SIG-M5 treated with dmso at 0.1 percent for 504 hours (cell line): ENCODE results near the gene DDAH1.

ENCODE experiments used
- DNase-seq: peaks from one replicate; lab custom pipeline; 2025; ENCODE audit not compliant: unreplicated experiment; lab: John Stamatoyannopoulos, UW

Gene DDAH1

GRCh38 chr1:85311818-85312217 lies 153.1 kb downstream of the DDAH1 start:
- DNase-seq: no peak

- DNase-seq: no peak
Measured at GRCh38 chr1:85308833-85309350, 156.1 kb downstream of the DDAH1 start.

- peak; percentile 49 for DNase-seq
Measured at GRCh38 chr1:85307987-85308832, 156.7 kb downstream of the DDAH1 start.

- DNase-seq: no peak
Measured at GRCh38 chr1:85306236-85306635, 158.7 kb downstream of the DDAH1 start.

- peak; percentile 4 for DNase-seq
Measured at GRCh38 chr1:85303440-85304162, 161.4 kb downstream of the DDAH1 start.

- no peak for DNase-seq
Measured at GRCh38 chr1:85300140-85300539, 164.8 kb downstream of the DDAH1 start.

GRCh38 chr1:85297855-85298629 lies 166.9 kb downstream of the DDAH1 start:
- peak; percentile 81 for DNase-seq

GRCh38 chr1:85297538-85297854 lies 167.5 kb downstream of the DDAH1 start:
- no peak for DNase-seq

GRCh38 chr1:85296980-85297379 lies 168.0 kb downstream of the DDAH1 start:
- DNase-seq: no peak

GRCh38 chr1:85295654-85296053 lies 169.3 kb downstream of the DDAH1 start:
- DNase-seq: no peak

- DNase-seq: no peak
Measured at GRCh38 chr1:85295006-85295431, 169.9 kb downstream of the DDAH1 start.

GRCh38 chr1:85290826-85291225 lies 174.1 kb downstream of the DDAH1 start:
- no peak for DNase-seq

- no peak for DNase-seq
Measured at GRCh38 chr1:85289848-85290335, 175.1 kb downstream of the DDAH1 start.

GRCh38 chr1:85289207-85289847 lies 175.6 kb downstream of the DDAH1 start:
- peak; percentile 42 for DNase-seq

GRCh38 chr1:85284202-85284601 lies 180.8 kb downstream of the DDAH1 start:
- DNase-seq: no peak

- DNase-seq: no peak
Measured at GRCh38 chr1:85283475-85284199, 181.3 kb downstream of the DDAH1 start.

GRCh38 chr1:85282424-85282823 lies 182.5 kb downstream of the DDAH1 start:
- DNase-seq: no peak

- DNase-seq: no peak
Measured at GRCh38 chr1:85280636-85281035, 184.3 kb downstream of the DDAH1 start.

- no peak for DNase-seq
Measured at GRCh38 chr1:85279458-85280080, 185.4 kb downstream of the DDAH1 start.
